K562 (cell line): Measurements from ENCODE around the gene CTBP2. TPM values are rescaled to one million over a fixed set of nuclear protein-coding genes. Genes with fewer than 3 reads are reported as not detected.

ENCODE experiments used
- ATAC-seq: fragments of 200-7000 bp; cut with Tn5 transposase; 3 replicates; pipeline ENCODE4 v1.9.1; 2020; ENCODE audit warnings: moderate library complexity
- BruUV-seq: library from RNA; stranded (reverse); fragments of 400-500 nt; replicated peaks from 2 replicates; lab custom pipeline; 2021; lab: Mats Ljungman, UMichigan
- CTCF ChIA-PET: fragments of 300-600 bp; formaldehyde crosslinking; extraction: SDS; loops from one replicate; lab custom pipeline; 2021; ENCODE audit warnings: low intra/inter-chr PET ratio; lab: Yijun Ruan, JAX
- POLR2A ChIA-PET: fragments of 300-600, 350-650 bp; sonication (Branson Sonifier 250); formaldehyde crosslinking; extraction: SDS; loops from one replicate; lab custom pipeline; 2021; ENCODE audit warnings: antibody characterized with exemption, inconsistent platforms; lab: Yijun Ruan, JAX
- DNase-seq, 4 experiments: peaks; one replicate each; pipeline versions ENCODE4 v3.0.0 to v3.0.0-alpha.2; 2011 to 2018; ENCODE audit warnings: low spot score in 3 of 4, mixed read lengths in 3 of 4; ENCODE audit errors: extremely low read depth in 1 of 4
- FAIRE-seq: peaks from 2 replicates; lab custom pipeline; 2011; peaks lifted over from hg19 to GRCh38; lab: Jason Lieb, UNC
- H2AFZ ChIP-seq: 2 replicates; pipeline ENCODE4 v1.6.0; 2011; ENCODE audit warnings: low read depth, low read length, control low read depth, inconsistent platforms
- H3K27ac ChIP-seq: fragments of 200-600 bp; 3 replicates; pipeline ENCODE4 v1.8.0; 2011; ENCODE audit warnings: low read depth, mild to moderate bottlenecking, control low read depth, inconsistent platforms, low read length, moderate library complexity, mixed read lengths; ENCODE audit errors: extremely low read depth
- H3K27me3 ChIP-seq, 2 experiments: fragments of 300-600 bp in 1 of 2; 2 replicates in 1 of 2; 3 replicates in 1 of 2; pipeline versions ENCODE4 v1.6.0 to v1.8.0; 2011; ENCODE audit warnings: inconsistent platforms in 2 of 2, low read length in 2 of 2, mild to moderate bottlenecking in 1 of 2, mixed read lengths in 1 of 2, moderate library complexity in 1 of 2; ENCODE audit not compliant: control insufficient read depth in 2 of 2, insufficient read depth in 2 of 2
- H3K36me3 ChIP-seq: fragments of 300-600 bp; 3 replicates; pipeline ENCODE4 v1.8.0; 2011; ENCODE audit warnings: mild to moderate bottlenecking, low read length, inconsistent platforms; ENCODE audit not compliant: control insufficient read depth, insufficient read depth
- H3K4me1 ChIP-seq, 2 experiments: fragments of 200-600 bp in 1 of 2; replicated peaks in 1 of 2; 2 replicates in 1 of 2; 3 replicates in 1 of 2; pipeline versions ENCODE4 v1.5.1 to v1.8.0; 2011; ENCODE audit warnings: inconsistent platforms in 2 of 2, low read length in 2 of 2, mild to moderate bottlenecking in 1 of 2, mixed read lengths in 1 of 2, moderate library complexity in 1 of 2; ENCODE audit not compliant: control insufficient read depth in 2 of 2, insufficient read depth in 2 of 2
- H3K4me2 ChIP-seq: 2 replicates; pipeline ENCODE4 v1.6.1; 2011; ENCODE audit warnings: low read length, control low read depth, inconsistent platforms, mixed read lengths; ENCODE audit not compliant: insufficient read depth
- H3K4me3 ChIP-seq: fragments of 200-600 bp; sonication (generic), shearing (Covaris generic); 2 replicates; pipeline ENCODE4 v1.5.1; 2016; ENCODE audit warnings: control low read depth, inconsistent platforms
- H3K79me2 ChIP-seq: fragments of 200-600 bp; 3 replicates; pipeline ENCODE4 v1.8.0; 2011; ENCODE audit warnings: low read length, inconsistent platforms; ENCODE audit not compliant: control insufficient read depth, insufficient read depth
- H3K9ac ChIP-seq, 2 experiments: 2 replicates each; pipeline versions ENCODE4 v1.6.0 to v1.6.1; 2011; ENCODE audit warnings: low read depth in 2 of 2, low read length in 2 of 2, control low read depth in 1 of 2, inconsistent platforms in 1 of 2, mild to moderate bottlenecking in 1 of 2, mixed read lengths in 1 of 2; ENCODE audit not compliant: insufficient read depth in 1 of 2
- H3K9me1 ChIP-seq: one replicate; pipeline ENCODE4 v1.6.0; 2011; ENCODE audit warnings: inconsistent platforms, mild to moderate bottlenecking, low read length, moderate library complexity; ENCODE audit not compliant: control insufficient read depth, insufficient read depth
- H3K9me3 ChIP-seq: replicated peaks from 2 replicates; pipeline ENCODE4 v1.5.1; 2011; ENCODE audit warnings: low read depth, low read length, inconsistent platforms; ENCODE audit not compliant: control insufficient read depth, insufficient read depth
- H4K20me1 ChIP-seq: replicated peaks from 2 replicates; pipeline ENCODE4 v1.6.1; 2011; ENCODE audit warnings: low read length, inconsistent platforms, mixed read lengths; ENCODE audit not compliant: control insufficient read depth, insufficient read depth
- CTBP1 ChIP-seq: fragments of 450-650 bp; IDR thresholded peaks from 2 replicates; pipeline ENCODE4 v1.6.1; 2016; ENCODE audit warnings: borderline replicate concordance
- CXXC5 ChIP-seq: fragments of 250-450 bp; sonication (Bioruptor Pico); IDR thresholded peaks from 2 replicates; pipeline ENCODE4 v1.8.0; 2022; ENCODE audit warnings: inconsistent platforms, mild to moderate bottlenecking, moderate library complexity
- NCOA6 ChIP-seq: fragments of 450-650 bp; IDR thresholded peaks from 2 replicates; pipeline ENCODE4 v1.6.1; 2017; ENCODE audit warnings: mild to moderate bottlenecking
- RBM39 ChIP-seq: fragments of 200-400 bp; formaldehyde crosslinking; optimal IDR thresholded peaks from 2 replicates; pipeline ENCODE3; 2018; ENCODE audit warnings: low read depth, low read length
- SIRT6 ChIP-seq: IDR thresholded peaks from one replicate; pipeline ENCODE4 v1.6.1; 2012; ENCODE audit warnings: low read depth, mild to moderate bottlenecking, control low read depth, inconsistent platforms, low read length, moderate library complexity
- TAF1 ChIP-seq: IDR thresholded peaks from 2 replicates; pipeline ENCODE4 v1.6.1; 2011; ENCODE audit warnings: mild to moderate bottlenecking, low read length, moderate library complexity; ENCODE audit not compliant: insufficient read depth, control insufficient read depth, severe bottlenecking; ENCODE audit errors: extremely low read depth
- TFAM ChIP-seq: fragments of 250-450 bp; sonication (Bioruptor Pico); conservative IDR thresholded peaks from 2 replicates; pipeline ENCODE4 v1.5.0; 2021; ENCODE audit warnings: mild to moderate bottlenecking, moderate library complexity
- ZC3H11A ChIP-seq: IDR thresholded peaks from 2 replicates; pipeline ENCODE4 v1.6.1; 2012; ENCODE audit warnings: low read depth, low read length, improper control_type of control experiment
- ZFP36 ChIP-seq: fragments of 150-350 bp; IDR thresholded peaks from 2 replicates; pipeline ENCODE4 v1.6.1; 2018; ENCODE audit warnings: low read length, low read depth; ENCODE audit not compliant: partially characterized antibody
- ZNF316 ChIP-seq: fragments of 450-650 bp; IDR thresholded peaks from 2 replicates; pipeline ENCODE4 v1.6.1; 2016
- ZNF780A ChIP-seq: fragments of 250-450 bp; sonication (Bioruptor Pico); IDR thresholded peaks from 2 replicates; pipeline ENCODE4 v1.5.0; 2021; ENCODE audit warnings: mild to moderate bottlenecking
- WGBS: fragments of 100-300 bp; shearing (Covaris generic); methylation state at CpG from one replicate; pipeline ENCODE4 v1.1.6; 2016; ENCODE audit warnings: low coverage, mixed read lengths; ENCODE audit not compliant: insufficient coverage; ENCODE audit errors: missing lambda C conversion rate; 5-methylcytosine and 5-hydroxymethylcytosine counted together
- in situ Hi-C: fragments of 300-500 bp; cut with MboI; formaldehyde crosslinking; loops from 4 replicates; pipeline ENCODE4 v1.15.0; 2018; ENCODE audit warnings: inconsistent platforms, mixed read lengths
- intact Hi-C: fragments of 100-400 bp; cut with micrococcal nuclease; formaldehyde crosslinking; loops from 2 replicates; pipeline ENCODE4 v1.14.2; 2022
- polyA plus RNA-seq, 8 experiments: library from polyadenylated mRNA; depleted of rRNA in 4 of 8; stranded (reverse) in 5 of 8; unstranded in 3 of 8; fragments of >200 nt; fragmentation: Nextera tagmentation in 2 of 8; fragmentation: Illumina TruSeq in 1 of 8; extraction: Ambion mirVana in 2 of 8; extraction: Trizol in 1 of 8; gene quantifications; 2 replicates each; pipeline versions ENCODE4 v1.2.1 to v1.2.3, GENCODE V29; 2011 to 2014; ENCODE audit warnings: inconsistent platforms in 1 of 8, missing spikeins in 1 of 8
- total RNA-seq, 7 experiments: library from RNA; depleted of rRNA in 6 of 7; stranded (reverse); fragments of >200 nt in 6 of 7; fragmentation: Illumina TruSeq in 2 of 7; extraction: Trizol in 2 of 7; gene quantifications; 2 replicates each; pipeline versions ENCODE4 v1.2.1 to v1.2.3, GENCODE V29; 2011 to 2021; ENCODE audit warnings: low replicate concordance in 1 of 7
- TF ChIP-seq, protein P1 (sequence below): fragments of 450-650 bp; IDR thresholded peaks from 2 replicates; pipeline ENCODE4 v1.7.0; 2016; ENCODE audit warnings: borderline replicate concordance
- TF ChIP-seq, protein P2 (sequence below), 3 experiments: IDR thresholded peaks in 2 of 3; conservative IDR thresholded peaks in 1 of 3; 2 replicates each; pipeline ENCODE4 v1.5.1; 2011 to 2012; ENCODE audit warnings: low read length in 3 of 3, mild to moderate bottlenecking in 3 of 3, control low read depth in 2 of 3, improper control_type of control experiment in 1 of 3, inconsistent platforms in 1 of 3, low read depth in 1 of 3, mixed read lengths in 1 of 3, moderate library complexity in 1 of 3; ENCODE audit not compliant: insufficient read depth in 2 of 3
- TF ChIP-seq, protein P3 (sequence below): fragments of 150-350 bp; conservative IDR thresholded peaks from 2 replicates; pipeline ENCODE4 v1.6.1; 2014; ENCODE audit warnings: low read length

Gene CTBP2
- total and polyA plus RNA-seq, 9 of the 15 experiments (the other 6 are each of a cell fraction or from before 2014, with no cell fraction given) = 1.3 to 8.8 (median 5.1) TPM

DNA sequence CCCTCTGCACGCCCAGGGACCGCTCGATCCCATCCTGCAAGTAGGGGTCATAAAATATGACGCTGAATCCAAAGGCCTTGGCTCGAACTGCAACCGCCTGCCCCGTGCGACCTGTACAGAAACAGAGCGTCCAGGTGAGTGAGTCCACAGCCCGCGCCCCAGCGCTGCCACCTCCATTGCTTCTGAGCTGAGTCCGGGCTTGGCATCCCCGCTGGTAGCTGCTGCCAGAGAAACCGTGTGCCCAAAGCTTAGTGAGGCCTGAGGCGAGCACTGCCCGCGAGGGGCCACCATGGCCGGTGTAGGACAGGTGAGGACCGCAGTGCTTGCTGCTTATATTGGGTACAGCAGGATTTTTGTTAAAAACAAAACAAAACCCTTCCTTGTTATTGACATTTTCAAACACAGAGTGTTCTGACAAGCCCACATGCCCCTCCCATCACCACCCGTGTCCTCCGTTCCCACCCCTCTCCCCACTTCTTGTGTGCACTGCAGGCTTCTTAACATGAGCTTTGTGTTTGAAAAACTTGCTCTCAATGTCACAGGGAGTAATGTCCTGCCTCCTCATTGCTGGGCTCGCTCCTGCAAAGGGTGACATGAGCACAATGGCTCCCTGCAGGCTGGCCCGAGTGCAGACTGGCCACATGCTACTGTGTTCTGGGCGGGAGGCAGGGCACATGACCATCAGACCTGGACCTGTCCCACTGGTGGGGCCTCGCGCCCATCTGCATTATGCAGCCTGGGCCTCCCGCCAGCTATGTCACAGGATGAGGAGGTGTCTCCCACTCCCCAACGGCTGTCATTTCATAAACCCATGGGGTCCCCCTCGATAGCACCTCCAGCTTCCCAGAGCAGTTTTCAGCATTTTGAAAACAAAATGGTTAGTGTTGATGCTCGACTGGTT is 165.5 kb downstream of the CTBP2 start:
- Histone ChIP-seq H3K4me2 (no peak overlapping the region), H3K79me2 (no peaks in the 10 kb centered on the region), H3K4me3 (no peak overlapping the region), H3K9me3 (no peaks in the 10 kb centered on the region), H3K4me1 (no peaks in the 10 kb centered on the region), H3K27me3 (no peaks in the 10 kb centered on the region), H2AFZ (no peak overlapping the region), H3K9ac (no peak overlapping the region), H3K27ac (no peak overlapping the region), H3K36me3 (no peaks in the 10 kb centered on the region), H3K9me1 (no peaks in the 10 kb centered on the region), H4K20me1 (no peaks in the 10 kb centered on the region)
- ChIA-PET CTCF (no interaction called here), POLR2A (no interaction called here)
- in situ Hi-C loops (no loop called here), intact Hi-C loops (no loop called here)
- BruUV-seq = no TSS peak
- FAIRE-seq (no peak), DNase-seq (no peak), ATAC-seq (no peak)
- TF ChIP-seq, protein P1, sequence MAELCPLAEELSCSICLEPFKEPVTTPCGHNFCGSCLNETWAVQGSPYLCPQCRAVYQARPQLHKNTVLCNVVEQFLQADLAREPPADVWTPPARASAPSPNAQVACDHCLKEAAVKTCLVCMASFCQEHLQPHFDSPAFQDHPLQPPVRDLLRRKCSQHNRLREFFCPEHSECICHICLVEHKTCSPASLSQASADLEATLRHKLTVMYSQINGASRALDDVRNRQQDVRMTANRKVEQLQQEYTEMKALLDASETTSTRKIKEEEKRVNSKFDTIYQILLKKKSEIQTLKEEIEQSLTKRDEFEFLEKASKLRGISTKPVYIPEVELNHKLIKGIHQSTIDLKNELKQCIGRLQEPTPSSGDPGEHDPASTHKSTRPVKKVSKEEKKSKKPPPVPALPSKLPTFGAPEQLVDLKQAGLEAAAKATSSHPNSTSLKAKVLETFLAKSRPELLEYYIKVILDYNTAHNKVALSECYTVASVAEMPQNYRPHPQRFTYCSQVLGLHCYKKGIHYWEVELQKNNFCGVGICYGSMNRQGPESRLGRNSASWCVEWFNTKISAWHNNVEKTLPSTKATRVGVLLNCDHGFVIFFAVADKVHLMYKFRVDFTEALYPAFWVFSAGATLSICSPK = no peak
- TF ChIP-seq NCOA6 = no peak
- TF ChIP-seq ZNF316 = no peak
- no peak for TF ChIP-seq ZFP36
- TF ChIP-seq, protein P2, sequence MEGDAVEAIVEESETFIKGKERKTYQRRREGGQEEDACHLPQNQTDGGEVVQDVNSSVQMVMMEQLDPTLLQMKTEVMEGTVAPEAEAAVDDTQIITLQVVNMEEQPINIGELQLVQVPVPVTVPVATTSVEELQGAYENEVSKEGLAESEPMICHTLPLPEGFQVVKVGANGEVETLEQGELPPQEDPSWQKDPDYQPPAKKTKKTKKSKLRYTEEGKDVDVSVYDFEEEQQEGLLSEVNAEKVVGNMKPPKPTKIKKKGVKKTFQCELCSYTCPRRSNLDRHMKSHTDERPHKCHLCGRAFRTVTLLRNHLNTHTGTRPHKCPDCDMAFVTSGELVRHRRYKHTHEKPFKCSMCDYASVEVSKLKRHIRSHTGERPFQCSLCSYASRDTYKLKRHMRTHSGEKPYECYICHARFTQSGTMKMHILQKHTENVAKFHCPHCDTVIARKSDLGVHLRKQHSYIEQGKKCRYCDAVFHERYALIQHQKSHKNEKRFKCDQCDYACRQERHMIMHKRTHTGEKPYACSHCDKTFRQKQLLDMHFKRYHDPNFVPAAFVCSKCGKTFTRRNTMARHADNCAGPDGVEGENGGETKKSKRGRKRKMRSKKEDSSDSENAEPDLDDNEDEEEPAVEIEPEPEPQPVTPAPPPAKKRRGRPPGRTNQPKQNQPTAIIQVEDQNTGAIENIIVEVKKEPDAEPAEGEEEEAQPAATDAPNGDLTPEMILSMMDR (IDR thresholded peaks at IDR 0.05 in 2 of 3, conservative IDR thresholded peaks at IDR 0.05 in 1 of 3; ENCODE audit: insufficient read depth in 2 of 3, low read depth in 1 of 3, low read length in 3 of 3) = no peak
- no peak for TF ChIP-seq RBM39
- TF ChIP-seq SIRT6 = no peak
- no peak for TF ChIP-seq CXXC5 (CRISPR knock-in tag)
- TF ChIP-seq TFAM = no peak
- TF ChIP-seq, protein P3, sequence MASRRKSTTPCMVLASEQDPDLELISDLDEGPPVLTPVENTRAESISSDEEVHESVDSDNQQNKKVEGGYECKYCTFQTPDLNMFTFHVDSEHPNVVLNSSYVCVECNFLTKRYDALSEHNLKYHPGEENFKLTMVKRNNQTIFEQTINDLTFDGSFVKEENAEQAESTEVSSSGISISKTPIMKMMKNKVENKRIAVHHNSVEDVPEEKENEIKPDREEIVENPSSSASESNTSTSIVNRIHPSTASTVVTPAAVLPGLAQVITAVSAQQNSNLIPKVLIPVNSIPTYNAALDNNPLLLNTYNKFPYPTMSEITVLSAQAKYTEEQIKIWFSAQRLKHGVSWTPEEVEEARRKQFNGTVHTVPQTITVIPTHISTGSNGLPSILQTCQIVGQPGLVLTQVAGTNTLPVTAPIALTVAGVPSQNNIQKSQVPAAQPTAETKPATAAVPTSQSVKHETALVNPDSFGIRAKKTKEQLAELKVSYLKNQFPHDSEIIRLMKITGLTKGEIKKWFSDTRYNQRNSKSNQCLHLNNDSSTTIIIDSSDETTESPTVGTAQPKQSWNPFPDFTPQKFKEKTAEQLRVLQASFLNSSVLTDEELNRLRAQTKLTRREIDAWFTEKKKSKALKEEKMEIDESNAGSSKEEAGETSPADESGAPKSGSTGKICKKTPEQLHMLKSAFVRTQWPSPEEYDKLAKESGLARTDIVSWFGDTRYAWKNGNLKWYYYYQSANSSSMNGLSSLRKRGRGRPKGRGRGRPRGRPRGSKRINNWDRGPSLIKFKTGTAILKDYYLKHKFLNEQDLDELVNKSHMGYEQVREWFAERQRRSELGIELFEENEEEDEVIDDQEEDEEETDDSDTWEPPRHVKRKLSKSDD = no peak
- no peak for TF ChIP-seq ZNF780A
- TF ChIP-seq ZC3H11A = no peak
- TF ChIP-seq TAF1 = no peak
- no peak for TF ChIP-seq CTBP1
- WGBS = no CpG with 5 or more reads among the region's 31 CpGs
